ENCODE data around the gene FECH. TPM values are rescaled to one million over a fixed set of nuclear protein-coding genes. Genes with fewer than 3 reads are reported as not detected.

The FECH gene
- total RNA-seq, 2 experiments from 2014 or later: 14.4 to 18.1 TPM

- Mint-ChIP-seq H3K4me3 (no peak overlapping the region), H3K4me1 (no peaks in the 10 kb centered on the region), H3K27me3 (no peaks in the 10 kb centered on the region), H3K27ac (no peak overlapping the region), H3K36me3 (ENCODE audit: low read depth) (no peaks in the 10 kb centered on the region), H3K9me3 (no peaks in the 10 kb centered on the region)
- DNase-seq: no peak
- ChIA-PET CTCF (no interaction called here), POLR2A (no interaction called here)
Measured at GRCh38 chr18:57498682-57499256, 87.7 kb downstream of the FECH start.

Other genes starting within 250 kb of the FECH start
- not detected for gene ST8SIA3, start 234.1 kb downstream of the FECH start, total RNA-seq
- gene ONECUT2, start 151.3 kb downstream of the FECH start, total RNA-seq: not detected
- 10 to 100 TPM; 92.4 to 98.3 TPM for gene NARS1, start 35.1 kb upstream of the FECH start, total RNA-seq
- not detected for gene ATP8B1, start 216.6 kb upstream of the FECH start, total RNA-seq

Data from activated CD4-positive, alpha-beta memory T cell treated with anti-CD3 and anti-CD28 coated beads, Interleukin-2, amount 10 ng/mL, durations not matched to agents 7 days and 5 days (primary cell).